ENCODE results near the gene PSORS1C1.
A peak's percentile ranks its signal among the peaks of the same experiment; 100 is the strongest.

Gene PSORS1C1

DNA sequence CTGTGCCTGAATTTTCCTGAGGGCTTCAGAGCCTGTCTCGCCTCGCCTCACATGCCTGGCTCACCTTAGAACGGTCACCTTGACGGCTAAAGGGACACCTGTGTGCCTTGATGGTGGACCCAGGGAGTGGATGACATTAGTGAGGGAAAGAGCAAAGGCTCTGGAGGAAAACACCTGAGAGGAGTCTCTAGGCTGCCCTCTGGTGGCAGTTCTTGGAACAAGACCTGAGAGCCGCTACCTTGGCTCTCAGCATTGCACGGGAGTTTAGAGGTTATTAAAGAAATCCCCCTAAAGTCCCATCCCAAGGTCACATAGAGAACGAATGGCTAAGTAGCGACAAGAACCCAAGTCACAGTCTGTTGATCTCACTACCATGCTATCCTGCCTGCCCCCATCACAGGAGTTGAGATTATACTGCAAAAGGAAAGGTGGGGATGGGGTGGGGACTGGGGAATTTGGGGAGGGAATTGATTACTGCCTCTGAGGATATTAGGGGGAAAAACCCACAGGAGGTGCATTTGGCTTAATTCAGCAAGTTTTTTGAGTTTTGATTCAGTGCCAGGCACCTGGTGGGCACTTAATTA is 13.6 kb downstream of the PSORS1C1 start:
- peak; percentile 67 for DNase-seq

DNA sequence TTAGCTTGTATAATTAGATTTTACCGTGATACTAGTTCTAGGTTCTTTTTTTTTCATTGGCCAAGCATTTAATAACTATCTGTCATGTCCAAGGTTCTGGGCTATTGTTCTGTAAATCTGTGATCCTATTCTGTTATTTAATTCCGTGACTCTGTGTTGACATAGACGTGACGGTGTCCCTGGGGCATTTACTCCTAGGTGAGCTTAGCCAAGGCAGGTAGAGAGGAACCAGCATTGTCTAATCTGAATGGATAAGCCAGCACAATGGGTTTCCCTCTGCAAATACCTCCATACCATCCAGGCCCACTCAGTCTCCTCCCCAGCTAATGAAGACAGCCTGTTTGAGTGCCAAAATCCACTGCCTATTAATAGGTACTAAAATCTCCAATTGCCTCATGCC is 14.5 kb downstream of the PSORS1C1 start:
- peak; percentile 49 for DNase-seq

DNA sequence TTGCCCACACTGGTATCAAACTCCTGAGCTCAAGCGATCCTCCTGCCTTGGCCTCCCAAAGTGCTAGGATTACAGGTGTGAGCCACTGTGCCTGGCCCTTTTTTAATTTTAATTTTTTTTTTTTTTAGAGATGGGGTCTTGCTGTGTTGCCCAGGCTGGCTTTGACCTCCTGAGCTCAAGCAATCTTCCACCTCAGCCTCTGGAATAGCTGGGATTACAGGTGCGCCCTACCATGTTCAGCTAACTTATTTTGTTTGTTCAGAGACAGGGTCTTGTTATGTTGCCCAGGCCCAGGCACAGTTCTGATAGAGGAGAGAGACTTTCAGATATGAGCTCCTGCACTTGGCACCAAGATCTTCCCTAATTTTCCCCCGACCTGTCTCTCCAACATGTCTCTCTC is 16.2 kb downstream of the PSORS1C1 start:
- no peak for DNase-seq

DNA sequence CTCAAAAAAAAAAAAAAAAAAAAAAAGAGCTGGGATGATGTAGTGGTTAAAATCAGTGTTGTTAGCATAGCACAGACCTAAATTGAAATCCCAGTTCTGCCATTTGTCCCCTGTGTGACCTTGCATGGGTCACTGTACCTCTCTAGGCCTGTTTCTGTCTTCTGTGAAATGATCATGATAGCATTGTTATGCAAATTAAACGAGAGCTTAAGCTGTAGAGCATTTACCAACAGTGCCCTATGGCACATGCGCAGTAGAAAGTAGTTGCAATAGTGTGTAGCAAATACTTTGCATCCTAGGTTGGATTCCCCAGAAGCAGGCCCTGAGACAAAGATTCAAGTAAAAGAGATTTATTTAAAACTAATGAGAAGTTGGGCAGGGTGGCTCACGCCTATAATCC is 17.0 kb downstream of the PSORS1C1 start:
- no peak for DNase-seq

DNA sequence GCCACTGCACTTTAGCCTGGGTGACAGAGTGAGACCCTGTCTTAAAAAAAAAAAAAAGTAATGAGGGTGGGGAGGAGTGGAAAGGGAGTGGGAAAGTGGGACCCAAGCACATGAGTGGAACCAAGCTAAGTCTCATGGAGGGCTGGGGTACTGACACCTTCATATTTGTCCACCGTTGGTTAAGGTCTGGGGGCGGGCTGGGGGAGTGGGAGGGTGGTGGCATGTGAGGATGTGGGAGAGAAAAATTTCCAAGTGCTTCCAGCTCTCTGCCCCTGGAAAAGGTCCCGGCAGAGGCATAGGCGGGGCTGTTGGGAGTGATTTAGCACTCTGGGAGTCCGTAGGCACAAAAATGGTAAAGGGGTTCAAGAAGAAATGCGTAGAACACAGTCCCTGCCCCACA is 18.2 kb downstream of the PSORS1C1 start:
- DNase-seq, result no peak

DNA sequence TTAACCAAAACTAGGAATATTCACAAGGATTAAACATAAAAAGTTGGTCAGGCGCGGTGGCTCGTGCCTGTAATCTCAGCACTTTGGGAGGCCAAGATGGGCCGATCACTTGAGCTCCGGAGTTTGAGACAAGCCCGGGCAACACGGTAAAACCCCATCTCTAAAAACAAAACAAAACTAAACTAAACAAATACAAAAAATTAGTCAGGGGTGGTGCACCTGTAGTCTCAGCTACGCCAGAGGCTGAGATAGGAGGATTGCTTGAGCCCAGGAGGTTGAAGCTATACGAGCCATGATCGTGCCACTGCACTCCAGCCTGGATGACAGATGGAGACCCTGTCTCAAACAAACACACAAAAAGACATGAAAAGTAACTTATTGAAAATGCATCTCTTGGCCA is 21.1 kb downstream of the PSORS1C1 start:
- no peak for DNase-seq

DNA sequence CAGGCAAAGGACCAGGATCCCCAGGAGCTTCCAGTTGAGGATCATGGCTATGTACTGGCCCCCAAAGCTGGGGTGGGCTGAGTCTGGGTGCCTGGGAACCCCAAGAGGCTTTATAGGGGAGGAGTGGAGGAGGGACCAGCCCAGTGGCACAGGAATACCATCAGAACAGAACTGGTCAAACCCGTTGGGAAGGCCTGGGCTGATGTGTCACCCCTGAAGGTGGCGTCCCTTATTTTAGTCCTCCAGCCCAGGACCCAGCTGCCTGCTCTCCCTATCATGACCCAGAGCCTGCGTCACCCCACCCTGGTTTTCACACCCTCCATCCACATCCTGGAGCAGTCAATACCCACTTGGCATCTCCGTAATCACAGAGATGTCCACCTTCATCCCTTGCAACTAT is 24.4 kb downstream of the PSORS1C1 start, which contains the start of gene PSORS1C2:
PSORS1C2 (minus strand) TSS at position 85 of the 400 bp plus-strand sequence; CDS start at position 45, 40 bp downstream.
- no peak for DNase-seq

DNA sequence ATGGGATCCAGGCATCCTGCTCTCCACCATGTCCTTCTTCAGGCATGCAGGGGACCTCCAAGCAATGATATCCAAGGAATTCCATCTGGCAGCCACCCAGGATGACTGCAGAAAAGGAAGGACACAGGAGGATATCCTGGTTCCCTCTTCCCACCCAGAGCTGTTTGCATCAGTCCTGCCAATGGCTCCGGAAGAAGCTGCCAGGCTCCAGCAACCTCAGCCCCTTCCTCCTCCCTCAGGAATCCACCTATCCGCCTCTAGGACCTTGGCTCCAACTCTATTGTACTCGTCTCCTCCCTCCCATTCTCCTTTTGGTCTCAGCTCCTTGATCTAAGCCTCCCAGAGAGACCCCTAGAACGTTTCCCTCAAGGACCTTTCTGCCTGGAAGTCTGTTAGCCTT is 25.0 kb downstream of the PSORS1C1 start:
- DNase-seq, result peak; percentile 46

DNA sequence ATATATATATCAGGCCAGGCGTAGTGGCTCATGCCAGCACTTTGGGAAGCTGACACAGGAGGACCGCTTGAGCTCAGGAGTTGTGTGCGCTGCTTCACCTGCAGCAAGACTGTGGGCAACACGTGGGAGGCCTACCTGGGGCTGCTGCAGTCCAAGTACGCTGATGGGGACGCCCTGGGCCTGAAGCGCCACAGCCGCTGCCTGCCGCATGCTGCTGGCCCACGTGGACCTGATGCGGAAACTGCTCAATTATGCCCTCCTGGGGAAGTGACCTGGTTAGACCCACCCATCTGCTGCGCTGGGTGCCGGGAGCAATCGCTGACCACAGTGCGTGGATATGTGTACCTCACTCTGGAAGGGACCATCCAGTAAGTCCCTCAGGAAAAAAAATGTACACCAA is 26.0 kb downstream of the PSORS1C1 start:
- no peak for DNase-seq

DNA sequence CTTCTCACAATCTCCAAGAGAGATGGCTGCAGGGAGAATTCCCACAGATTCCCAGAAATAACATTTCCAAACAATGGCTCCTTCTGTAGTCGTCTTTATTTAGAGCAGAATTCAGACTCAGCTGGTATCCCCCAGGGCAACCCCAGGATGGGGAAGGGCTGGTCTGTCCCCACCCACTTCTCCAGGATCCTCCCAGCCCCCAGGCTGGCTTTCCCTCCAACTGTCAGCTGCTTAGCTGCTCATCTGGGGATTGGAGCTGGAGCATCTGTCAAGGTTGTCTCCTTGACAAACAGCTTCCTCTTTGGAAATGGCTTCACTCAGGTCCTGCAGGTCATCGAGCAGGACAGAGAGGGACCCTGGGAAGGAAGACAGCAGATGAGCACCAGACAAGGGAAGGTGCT is 27.8 kb downstream of the PSORS1C1 start:
- peak; percentile 73 for DNase-seq

DNA sequence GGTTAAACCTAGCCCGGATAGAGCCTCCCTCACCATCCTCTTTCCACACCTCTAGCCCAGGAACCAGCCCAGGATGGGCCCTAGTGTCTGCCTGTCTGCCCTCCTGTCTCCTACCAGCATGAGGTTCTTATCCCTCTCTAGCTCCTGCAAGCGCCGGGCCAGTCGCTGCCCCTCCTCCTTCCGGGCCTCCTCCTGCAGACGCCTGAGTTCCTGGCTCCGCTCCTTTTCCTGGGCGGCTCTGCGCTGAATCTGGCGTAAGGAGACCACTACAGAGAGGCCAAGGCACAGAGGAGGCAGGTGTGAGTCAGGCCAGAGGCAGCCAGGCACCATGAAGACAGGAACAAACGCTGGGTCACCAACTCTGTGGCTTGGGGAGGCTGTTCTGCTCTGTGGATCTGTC is 28.5 kb downstream of the PSORS1C1 start:
- DNase-seq, result no peak

DNA sequence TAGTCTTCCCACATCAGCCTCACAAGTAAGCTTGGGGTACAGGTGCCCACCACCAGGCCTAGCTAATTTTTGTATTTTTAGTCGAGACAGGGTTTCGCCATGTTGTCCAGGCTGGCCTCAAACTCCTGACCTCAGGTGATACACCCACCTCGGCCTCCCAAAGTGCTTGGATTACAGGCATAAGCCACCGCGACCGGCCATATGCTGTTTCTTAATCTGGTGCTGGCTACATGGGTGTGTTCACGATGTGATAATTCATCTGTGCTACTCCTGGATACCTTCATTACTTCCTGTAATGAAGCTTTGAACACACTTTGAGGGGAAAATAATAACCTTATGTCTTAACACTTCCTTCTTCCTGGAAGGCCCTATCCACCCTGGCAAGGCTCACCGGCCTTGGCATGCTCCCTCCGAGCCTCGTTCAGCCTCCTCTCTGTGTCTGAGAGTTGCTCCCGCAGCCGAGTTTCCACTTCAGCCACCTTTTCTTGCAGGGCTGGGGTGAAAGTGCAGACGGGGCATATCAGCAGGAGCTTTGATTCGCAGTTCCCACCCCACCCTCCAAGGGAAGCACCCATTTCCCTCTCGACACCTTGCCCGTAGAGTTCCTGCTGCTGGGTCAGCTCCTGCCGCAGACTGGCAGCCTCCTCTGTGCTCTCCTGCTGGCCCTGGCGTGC is 29.8 kb downstream of the PSORS1C1 start:
- DNase-seq, result no peak

DNA sequence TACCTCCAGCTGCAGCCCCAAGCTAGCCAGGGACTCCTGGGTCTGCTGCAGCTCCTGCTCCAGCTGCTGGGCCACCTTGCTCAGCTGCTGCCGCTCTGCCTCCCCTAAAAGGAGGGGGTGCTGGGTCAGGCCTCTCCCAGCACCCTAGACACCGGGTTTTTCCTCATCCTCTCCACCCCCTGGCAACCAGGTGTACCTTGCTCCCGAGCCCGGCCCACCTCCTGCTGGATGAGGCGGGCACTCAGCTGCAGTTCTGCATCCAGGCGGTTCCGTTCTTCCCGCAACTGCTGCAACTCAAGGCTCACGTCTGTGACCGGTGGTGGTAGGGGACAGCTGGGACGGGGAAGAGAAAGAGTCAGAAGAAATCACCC is 30.4 kb downstream of the PSORS1C1 start:
- no peak for DNase-seq

DNA sequence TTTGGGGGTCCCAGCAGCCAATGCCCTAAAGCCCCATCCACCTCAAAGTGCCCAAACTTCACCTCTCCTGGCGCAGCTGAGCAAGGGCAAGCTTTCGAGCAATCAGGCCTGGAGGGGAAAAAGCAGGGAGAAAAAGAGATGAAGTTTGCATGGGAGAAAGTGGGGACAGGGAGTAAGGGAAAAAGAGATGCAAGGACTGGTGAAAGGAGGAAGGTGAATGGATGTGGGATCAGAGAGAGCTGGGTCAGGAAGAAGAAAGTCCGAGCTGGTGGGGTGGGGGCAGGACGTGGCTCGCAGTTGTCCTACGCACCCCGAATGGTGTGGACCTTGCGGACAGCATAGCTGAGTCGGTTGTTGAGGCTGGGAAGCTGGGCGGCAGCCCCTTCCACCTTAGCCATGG is 30.8 kb downstream of the PSORS1C1 start:
- no peak for DNase-seq

DNA sequence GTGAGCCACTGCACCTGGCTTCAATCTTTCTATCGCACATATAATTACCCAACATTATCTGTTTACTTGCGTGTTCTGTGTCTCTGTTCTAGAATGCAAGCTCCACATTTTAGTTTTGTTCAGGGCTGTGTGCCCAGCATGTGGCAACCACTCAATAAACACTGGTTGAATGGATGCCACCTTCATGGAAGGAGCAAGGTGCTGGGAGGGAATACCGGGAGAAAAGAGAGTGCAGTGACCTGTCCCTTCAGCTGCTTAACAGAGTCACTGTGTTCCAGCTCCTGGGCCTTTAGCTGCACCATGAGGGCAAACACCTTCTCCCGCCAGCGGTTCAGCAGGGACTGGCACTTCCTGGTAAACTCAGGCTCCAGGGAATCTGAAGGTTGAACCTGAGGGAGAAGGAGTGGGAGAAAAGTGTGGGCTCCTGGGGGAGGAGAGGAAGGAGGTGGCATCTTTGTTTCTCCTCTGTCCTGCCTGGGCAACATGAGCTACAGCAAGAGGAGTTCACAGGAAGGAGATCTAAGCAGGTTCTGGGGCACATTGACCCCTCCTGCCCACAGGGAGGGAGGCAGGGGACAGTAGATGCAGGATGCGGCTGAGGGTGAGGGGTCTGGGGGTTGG is 35.3 kb downstream of the PSORS1C1 start:
- peak; percentile 39 for DNase-seq

DNA sequence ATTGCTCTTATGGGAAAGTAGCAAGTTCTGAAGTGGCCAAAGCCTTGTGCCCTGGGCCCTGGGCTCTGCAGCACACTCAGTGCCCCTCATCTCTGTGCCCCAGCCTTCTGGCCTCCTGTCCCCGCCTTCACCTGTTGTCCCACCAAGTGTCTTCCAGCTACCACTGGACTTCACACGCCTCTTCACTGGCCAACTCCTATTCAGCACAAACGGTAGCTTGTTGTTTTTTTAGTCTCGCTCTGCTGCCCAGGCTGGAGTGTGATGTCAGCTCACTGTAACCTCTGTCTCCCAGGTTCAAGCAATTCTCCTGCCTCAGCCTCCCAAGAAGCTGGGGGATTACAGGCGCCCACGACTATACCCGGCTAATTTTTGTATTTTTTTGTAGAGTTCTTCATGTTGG is 38.2 kb downstream of the PSORS1C1 start:
- no peak for DNase-seq

DNA sequence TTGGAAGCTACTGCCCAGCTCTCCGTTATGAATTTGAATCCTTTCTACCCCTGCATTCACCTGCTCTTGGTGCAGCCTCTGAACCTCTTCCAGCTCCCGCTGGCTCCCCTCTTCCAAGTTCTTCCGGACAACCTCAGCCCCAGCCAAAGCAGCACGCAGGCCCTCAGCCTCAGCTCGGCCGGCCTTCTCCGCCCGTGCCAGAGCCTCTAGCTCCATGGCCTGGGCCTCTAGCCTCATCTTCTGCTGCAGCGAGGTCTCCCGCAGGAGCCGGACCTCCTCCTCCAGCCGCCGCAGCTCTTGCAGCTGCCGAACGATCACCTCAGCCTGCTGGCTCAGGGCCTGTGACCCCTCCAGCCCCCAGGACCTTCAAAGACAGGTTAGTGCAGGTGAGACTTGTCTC is 39.8 kb downstream of the PSORS1C1 start:
- DNase-seq, result no peak

DNA sequence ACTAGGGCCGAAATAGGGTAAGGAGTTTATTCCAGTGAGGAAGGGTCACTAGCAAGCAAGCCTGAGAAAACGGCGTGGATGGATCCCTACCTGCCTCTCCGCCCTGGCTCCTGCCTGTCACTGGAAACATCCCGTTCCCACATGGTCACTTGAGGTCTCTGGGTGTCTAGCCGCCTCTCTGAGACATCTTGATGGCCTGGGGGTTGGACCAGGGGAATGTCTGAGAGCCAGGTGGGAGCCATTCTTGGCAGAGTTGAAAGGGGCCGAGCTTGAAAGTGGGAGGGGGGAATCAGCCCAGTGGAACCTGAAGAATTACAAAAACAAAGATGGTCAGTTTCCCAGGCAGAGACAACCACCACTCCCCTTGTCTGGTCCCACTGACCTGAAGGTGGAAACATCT is 42.0 kb downstream of the PSORS1C1 start:
- no peak for DNase-seq

DNA sequence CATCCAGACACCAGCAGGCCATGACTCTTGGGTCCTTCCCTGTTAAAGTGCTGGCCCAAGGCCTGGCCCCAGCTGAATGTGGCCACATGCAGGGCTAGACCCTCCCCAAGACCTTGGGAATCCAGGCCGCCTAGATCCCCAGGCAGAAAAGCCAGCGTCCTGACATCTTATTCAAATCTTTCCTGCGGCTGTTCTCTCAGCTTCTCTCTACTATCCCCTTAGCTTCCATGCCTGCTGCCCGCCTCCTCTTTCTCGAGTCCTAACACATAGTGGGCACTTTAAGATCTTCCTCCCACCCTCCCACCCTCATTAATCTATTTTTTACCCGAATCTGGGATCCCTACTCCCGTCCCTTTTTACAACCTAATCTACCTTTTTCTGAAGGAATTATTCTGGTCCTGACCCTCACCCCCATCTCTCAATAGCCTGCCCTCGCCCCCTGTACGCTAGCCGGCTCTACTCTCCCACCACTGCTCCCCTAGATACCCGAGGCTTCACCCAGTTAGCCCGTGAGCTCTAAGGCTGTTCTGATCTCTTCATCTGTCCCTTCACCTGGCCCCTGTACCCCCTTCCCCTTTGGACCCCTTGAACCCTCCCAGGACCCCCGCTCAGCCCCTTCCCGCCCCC is 43.0 kb downstream of the PSORS1C1 start, which contains the start of gene CCHCR1:
CCHCR1 (minus strand) TSS at position 290 of the 627 bp plus-strand sequence; CDS start at position 88, 202 bp downstream.
- no peak for DNase-seq

DNA sequence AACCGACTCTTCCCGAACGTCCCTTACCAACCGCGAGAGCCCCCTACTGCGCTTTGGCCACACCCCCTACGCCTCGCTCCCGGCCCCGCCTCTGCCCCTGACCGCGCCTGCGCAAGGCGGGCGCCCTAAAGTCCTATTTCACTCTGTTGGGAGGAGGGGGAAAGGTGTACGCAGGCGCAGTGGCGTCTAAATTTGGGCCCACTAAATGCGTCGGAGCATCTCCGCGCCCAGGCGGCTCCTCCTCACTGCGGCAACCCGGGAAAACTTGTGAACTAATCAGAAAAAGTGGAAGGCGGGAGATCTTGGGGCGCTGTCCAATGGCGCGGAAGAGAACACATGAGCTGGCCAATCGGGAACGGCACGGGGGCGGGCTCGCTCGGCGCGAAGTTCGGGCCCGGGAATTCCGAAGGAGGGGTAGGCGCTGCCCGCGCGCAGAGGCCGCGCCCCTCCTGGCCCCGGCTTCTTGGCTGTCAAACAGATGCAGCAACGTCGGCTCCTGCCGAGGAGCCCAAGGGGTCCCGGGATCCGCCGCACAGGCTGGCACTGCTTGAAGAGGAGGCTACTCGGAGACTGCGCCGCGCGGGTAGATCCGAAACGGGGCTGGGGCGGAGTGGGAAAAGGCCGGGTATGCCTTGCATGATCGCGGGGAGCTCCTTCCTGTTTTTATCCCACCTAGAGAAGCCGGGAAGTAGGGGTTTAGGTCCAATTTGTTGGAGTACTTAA is 43.7 kb downstream of the PSORS1C1 start, which contains the start of gene TCF19:
TCF19 (plus strand) TSS at position 450 of the 723 bp plus-strand sequence. CDS start 881 bp downstream, outside the sequence.
- DNase-seq, result peak; percentile 99

DNA sequence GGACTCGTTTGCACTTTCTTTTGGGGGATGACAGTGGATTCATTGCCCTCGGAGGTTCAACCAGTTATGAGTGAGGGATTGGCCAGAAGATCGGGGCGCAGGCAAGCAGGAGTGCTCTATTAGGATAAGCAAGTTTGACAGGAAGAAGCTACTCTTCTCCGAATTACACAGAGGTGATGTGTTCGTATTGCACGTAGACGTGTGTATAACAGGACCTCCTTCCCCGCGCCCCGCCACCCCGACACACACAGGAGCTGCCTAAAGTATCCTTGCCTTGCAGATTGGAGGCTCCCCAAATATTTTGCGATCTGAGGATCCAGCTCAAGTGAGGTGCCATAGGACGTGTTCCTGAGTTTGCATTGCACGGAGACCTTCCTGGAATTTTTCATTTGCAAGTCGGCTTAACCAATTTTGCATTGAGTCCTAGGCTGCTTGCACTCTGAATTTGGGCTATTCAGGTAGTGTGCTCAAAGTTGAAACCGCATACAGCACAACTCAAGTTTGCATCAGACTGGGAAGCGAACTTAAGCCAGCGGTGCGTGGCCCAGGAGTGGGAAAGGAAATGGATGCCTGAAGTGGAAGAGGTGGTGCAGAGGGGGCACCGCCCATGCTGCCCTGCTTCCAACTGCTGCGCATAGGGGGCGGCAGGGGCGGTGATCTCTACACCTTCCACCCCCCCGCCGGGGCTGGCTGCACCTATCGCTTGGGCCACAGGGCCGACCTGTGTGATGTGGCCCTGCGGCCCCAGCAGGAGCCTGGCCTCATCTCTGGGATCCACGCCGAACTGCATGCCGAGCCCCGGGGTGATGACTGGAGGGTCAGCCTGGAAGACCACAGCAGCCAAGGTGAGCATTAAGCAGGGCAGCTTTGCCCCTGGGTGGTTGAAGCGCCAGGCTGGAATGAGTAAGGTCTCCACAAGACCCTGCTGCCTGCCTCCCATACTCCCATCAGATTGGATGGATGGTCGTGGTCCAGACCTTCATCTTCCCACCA is 44.6 kb downstream of the PSORS1C1 start:
- DNase-seq, result peak; percentile 63

Data from NCI-H69 (cell line).